HepG2 (cell line): ENCODE measurements around the gene ATG16L2. TPM values are rescaled to one million over a fixed set of nuclear protein-coding genes. Genes with fewer than 3 reads are reported as not detected.

Experiments
- ELF3 ChIP-seq: IDR thresholded peaks from 2 replicates; pipeline ENCODE4 v1.6.1; 2016; ENCODE audit warnings: missing genetic modification reagents, missing compliant biosample characterization
- FOXO1 ChIP-seq: sonication (generic); formaldehyde crosslinking; IDR thresholded peaks from 2 replicates; pipeline ENCODE4 v1.4.0; 2020; ENCODE audit warnings: missing genetic modification reagents
- HDAC2 ChIP-seq: sonication (generic); formaldehyde crosslinking; IDR thresholded peaks from 2 replicates; pipeline ENCODE4 v1.4.0; 2020; ENCODE audit warnings: missing genetic modification reagents
- PAF1 ChIP-seq: IDR thresholded peaks from 2 replicates; pipeline ENCODE4 v1.6.1; 2016; ENCODE audit warnings: missing genetic modification reagents, missing compliant biosample characterization
- RBM22 ChIP-seq: fragments of 200-400 bp; formaldehyde crosslinking; optimal IDR thresholded peaks from 2 replicates; pipeline ENCODE3; 2017; ENCODE audit warnings: mild to moderate bottlenecking, low read length, moderate library complexity
- RXRA ChIP-seq: sonication (generic); formaldehyde crosslinking; IDR thresholded peaks from 2 replicates; pipeline ENCODE4 v1.5.1; 2020; ENCODE audit warnings: missing genetic modification reagents
- SALL1 ChIP-seq: sonication (generic); formaldehyde crosslinking; IDR thresholded peaks from 2 replicates; pipeline ENCODE4 v1.8.0; 2022; ENCODE audit warnings: mild to moderate bottlenecking, missing genetic modification reagents
- TAF15 ChIP-seq: fragments of 200-400 bp; formaldehyde crosslinking; IDR thresholded peaks from one replicate; pipeline ENCODE4 v1.6.1; 2018; ENCODE audit warnings: mild to moderate bottlenecking, low read depth, low read length; ENCODE audit not compliant: poor library complexity, severe bottlenecking
- ZNF761 ChIP-seq: sonication (generic); formaldehyde crosslinking; conservative IDR thresholded peaks from 2 replicates; pipeline ENCODE4 v1.4.0; 2020; ENCODE audit warnings: mild to moderate bottlenecking, missing genetic modification reagents
- polyA plus RNA-seq, 8 experiments: library from polyadenylated mRNA; depleted of rRNA in 3 of 8; stranded (reverse) in 7 of 8; unstranded in 1 of 8; fragments of >200 nt; fragmentation: Illumina TruSeq in 4 of 8; extraction: Trizol in 4 of 8; gene quantifications; 2 replicates each; pipeline versions ENCODE4 v1.2.1 to v1.2.3, GENCODE V29; 2011 to 2016; ENCODE audit warnings: low read depth in 4 of 8, missing spikeins in 1 of 8, mixed read lengths in 1 of 8; ENCODE audit not compliant: insufficient read depth in 1 of 8
- total RNA-seq, 5 experiments: library from RNA; depleted of rRNA; stranded (reverse); fragments of >200 nt; fragmentation: Illumina TruSeq; extraction: Trizol; gene quantifications; 2 replicates each; pipeline ENCODE4 v1.2.3, GENCODE V29; 2016; ENCODE audit warnings: low read depth in 1 of 5
- TF ChIP-seq, protein P1 (sequence below): sonication (generic); formaldehyde crosslinking; IDR thresholded peaks from 2 replicates; pipeline ENCODE4 v1.5.1; 2020; ENCODE audit warnings: mild to moderate bottlenecking, missing genetic modification reagents, borderline replicate concordance
- TF ChIP-seq, protein P2 (sequence below): IDR thresholded peaks from 2 replicates; pipeline ENCODE4 v1.6.1; 2012; ENCODE audit warnings: low read length, improper control_type of control experiment
- TF ChIP-seq, protein P3 (sequence below): sonication (generic); formaldehyde crosslinking; IDR thresholded peaks from 2 replicates; pipeline ENCODE4 v1.4.0; 2020; ENCODE audit warnings: missing genetic modification reagents
- TF ChIP-seq, protein P4 (sequence below): sonication (generic); formaldehyde crosslinking; IDR thresholded peaks from 2 replicates; pipeline ENCODE4 v1.4.0; 2020; ENCODE audit warnings: missing genetic modification reagents
- TF ChIP-seq, protein P5 (sequence below): sonication (generic); formaldehyde crosslinking; IDR thresholded peaks from 2 replicates; pipeline ENCODE4 v1.4.0; 2020; ENCODE audit warnings: missing genetic modification reagents

The ATG16L2 gene
- total and polyA plus RNA-seq, 2 of the 13 experiments (the other 11 are each of a cell fraction or from before 2014, with no cell fraction given), result 6.2 to 14.8 TPM

DNA sequence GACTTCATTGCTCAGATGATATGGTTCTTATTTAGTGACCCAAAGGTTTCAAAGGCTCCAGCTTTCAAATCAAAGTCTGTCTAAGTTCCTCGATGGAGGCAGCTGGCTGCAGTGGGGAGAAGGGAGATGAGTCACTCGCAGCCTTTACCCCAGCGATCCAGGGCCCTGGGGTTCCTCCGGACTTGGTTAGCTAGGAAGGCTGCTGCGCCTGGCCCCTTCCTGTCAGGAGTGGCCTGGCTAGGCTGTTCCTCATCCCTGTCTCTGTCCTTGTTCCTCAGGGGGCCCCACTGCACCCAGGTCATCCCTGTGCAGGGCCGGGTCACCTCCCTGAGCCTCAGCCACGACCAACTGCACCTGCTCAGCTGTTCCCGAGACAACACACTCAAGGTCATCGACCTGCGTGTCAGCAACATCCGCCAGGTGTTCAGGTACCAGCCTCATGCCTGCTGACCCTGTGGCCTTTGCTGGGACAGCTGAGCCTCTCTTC, 13.9 kb downstream of the ATG16L2 start (continued):
- TF ChIP-seq, protein P1, sequence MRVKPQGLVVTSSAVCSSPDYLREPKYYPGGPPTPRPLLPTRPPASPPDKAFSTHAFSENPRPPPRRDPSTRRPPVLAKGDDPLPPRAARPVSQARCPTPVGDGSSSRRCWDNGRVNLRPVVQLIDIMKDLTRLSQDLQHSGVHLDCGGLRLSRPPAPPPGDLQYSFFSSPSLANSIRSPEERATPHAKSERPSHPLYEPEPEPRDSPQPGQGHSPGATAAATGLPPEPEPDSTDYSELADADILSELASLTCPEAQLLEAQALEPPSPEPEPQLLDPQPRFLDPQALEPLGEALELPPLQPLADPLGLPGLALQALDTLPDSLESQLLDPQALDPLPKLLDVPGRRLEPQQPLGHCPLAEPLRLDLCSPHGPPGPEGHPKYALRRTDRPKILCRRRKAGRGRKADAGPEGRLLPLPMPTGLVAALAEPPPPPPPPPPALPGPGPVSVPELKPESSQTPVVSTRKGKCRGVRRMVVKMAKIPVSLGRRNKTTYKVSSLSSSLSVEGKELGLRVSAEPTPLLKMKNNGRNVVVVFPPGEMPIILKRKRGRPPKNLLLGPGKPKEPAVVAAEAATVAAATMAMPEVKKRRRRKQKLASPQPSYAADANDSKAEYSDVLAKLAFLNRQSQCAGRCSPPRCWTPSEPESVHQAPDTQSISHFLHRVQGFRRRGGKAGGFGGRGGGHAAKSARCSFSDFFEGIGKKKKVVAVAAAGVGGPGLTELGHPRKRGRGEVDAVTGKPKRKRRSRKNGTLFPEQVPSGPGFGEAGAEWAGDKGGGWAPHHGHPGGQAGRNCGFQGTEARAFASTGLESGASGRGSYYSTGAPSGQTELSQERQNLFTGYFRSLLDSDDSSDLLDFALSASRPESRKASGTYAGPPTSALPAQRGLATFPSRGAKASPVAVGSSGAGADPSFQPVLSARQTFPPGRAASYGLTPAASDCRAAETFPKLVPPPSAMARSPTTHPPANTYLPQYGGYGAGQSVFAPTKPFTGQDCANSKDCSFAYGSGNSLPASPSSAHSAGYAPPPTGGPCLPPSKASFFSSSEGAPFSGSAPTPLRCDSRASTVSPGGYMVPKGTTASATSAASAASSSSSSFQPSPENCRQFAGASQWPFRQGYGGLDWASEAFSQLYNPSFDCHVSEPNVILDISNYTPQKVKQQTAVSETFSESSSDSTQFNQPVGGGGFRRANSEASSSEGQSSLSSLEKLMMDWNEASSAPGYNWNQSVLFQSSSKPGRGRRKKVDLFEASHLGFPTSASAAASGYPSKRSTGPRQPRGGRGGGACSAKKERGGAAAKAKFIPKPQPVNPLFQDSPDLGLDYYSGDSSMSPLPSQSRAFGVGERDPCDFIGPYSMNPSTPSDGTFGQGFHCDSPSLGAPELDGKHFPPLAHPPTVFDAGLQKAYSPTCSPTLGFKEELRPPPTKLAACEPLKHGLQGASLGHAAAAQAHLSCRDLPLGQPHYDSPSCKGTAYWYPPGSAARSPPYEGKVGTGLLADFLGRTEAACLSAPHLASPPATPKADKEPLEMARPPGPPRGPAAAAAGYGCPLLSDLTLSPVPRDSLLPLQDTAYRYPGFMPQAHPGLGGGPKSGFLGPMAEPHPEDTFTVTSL (CRISPR knock-in tag), result 0 out of 2 replicates have a peak, but pooled peaks have one; percentile 32
- TF ChIP-seq RBM22, result peak; percentile 16
- no peak for TF ChIP-seq PAF1 (CRISPR knock-in tag)
- no peak for TF ChIP-seq ZNF761 (CRISPR knock-in tag)
- TF ChIP-seq, protein P2, sequence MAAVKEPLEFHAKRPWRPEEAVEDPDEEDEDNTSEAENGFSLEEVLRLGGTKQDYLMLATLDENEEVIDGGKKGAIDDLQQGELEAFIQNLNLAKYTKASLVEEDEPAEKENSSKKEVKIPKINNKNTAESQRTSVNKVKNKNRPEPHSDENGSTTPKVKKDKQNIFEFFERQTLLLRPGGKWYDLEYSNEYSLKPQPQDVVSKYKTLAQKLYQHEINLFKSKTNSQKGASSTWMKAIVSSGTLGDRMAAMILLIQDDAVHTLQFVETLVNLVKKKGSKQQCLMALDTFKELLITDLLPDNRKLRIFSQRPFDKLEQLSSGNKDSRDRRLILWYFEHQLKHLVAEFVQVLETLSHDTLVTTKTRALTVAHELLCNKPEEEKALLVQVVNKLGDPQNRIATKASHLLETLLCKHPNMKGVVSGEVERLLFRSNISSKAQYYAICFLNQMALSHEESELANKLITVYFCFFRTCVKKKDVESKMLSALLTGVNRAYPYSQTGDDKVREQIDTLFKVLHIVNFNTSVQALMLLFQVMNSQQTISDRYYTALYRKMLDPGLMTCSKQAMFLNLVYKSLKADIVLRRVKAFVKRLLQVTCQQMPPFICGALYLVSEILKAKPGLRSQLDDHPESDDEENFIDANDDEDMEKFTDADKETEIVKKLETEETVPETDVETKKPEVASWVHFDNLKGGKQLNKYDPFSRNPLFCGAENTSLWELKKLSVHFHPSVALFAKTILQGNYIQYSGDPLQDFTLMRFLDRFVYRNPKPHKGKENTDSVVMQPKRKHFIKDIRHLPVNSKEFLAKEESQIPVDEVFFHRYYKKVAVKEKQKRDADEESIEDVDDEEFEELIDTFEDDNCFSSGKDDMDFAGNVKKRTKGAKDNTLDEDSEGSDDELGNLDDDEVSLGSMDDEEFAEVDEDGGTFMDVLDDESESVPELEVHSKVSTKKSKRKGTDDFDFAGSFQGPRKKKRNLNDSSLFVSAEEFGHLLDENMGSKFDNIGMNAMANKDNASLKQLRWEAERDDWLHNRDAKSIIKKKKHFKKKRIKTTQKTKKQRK, result no peak
- no peak for TF ChIP-seq ELF3 (CRISPR knock-in tag)
- TF ChIP-seq, protein P3, sequence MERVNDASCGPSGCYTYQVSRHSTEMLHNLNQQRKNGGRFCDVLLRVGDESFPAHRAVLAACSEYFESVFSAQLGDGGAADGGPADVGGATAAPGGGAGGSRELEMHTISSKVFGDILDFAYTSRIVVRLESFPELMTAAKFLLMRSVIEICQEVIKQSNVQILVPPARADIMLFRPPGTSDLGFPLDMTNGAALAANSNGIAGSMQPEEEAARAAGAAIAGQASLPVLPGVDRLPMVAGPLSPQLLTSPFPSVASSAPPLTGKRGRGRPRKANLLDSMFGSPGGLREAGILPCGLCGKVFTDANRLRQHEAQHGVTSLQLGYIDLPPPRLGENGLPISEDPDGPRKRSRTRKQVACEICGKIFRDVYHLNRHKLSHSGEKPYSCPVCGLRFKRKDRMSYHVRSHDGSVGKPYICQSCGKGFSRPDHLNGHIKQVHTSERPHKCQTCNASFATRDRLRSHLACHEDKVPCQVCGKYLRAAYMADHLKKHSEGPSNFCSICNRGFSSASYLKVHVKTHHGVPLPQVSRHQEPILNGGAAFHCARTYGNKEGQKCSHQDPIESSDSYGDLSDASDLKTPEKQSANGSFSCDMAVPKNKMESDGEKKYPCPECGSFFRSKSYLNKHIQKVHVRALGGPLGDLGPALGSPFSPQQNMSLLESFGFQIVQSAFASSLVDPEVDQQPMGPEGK (CRISPR knock-in tag), result no peak
- TF ChIP-seq RXRA (CRISPR knock-in tag), result peak; percentile 91
- TF ChIP-seq, protein P4, sequence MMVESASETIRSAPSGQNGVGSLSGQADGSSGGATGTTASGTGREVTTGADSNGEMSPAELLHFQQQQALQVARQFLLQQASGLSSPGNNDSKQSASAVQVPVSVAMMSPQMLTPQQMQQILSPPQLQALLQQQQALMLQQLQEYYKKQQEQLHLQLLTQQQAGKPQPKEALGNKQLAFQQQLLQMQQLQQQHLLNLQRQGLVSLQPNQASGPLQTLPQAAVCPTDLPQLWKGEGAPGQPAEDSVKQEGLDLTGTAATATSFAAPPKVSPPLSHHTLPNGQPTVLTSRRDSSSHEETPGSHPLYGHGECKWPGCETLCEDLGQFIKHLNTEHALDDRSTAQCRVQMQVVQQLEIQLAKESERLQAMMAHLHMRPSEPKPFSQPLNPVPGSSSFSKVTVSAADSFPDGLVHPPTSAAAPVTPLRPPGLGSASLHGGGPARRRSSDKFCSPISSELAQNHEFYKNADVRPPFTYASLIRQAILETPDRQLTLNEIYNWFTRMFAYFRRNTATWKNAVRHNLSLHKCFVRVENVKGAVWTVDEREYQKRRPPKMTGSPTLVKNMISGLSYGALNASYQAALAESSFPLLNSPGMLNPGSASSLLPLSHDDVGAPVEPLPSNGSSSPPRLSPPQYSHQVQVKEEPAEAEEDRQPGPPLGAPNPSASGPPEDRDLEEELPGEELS, result peak; percentile 36; the same call in 1 of the 2 replicates
- TF ChIP-seq TAF15, result no peak
- TF ChIP-seq FOXO1 (CRISPR knock-in tag), result peak; percentile 21; the same call in 1 of the 2 replicates
- no peak for TF ChIP-seq HDAC2 (CRISPR knock-in tag)
- TF ChIP-seq SALL1, result peak; percentile 14; the same call in 1 of the 2 replicates
- TF ChIP-seq, protein P5, sequence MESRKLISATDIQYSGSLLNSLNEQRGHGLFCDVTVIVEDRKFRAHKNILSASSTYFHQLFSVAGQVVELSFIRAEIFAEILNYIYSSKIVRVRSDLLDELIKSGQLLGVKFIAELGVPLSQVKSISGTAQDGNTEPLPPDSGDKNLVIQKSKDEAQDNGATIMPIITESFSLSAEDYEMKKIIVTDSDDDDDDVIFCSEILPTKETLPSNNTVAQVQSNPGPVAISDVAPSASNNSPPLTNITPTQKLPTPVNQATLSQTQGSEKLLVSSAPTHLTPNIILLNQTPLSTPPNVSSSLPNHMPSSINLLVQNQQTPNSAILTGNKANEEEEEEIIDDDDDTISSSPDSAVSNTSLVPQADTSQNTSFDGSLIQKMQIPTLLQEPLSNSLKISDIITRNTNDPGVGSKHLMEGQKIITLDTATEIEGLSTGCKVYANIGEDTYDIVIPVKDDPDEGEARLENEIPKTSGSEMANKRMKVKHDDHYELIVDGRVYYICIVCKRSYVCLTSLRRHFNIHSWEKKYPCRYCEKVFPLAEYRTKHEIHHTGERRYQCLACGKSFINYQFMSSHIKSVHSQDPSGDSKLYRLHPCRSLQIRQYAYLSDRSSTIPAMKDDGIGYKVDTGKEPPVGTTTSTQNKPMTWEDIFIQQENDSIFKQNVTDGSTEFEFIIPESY (CRISPR knock-in tag), result peak; percentile 57; the same call in 1 of the 2 replicates
